GM12864 (cell line): ENCODE measurements around the gene PARD3B.

Experiments used
- DNase-seq: peaks from one replicate; pipeline ENCODE4 v3.0.0-alpha.2; 2011; ENCODE audit warnings: low read depth
- H3K4me3 ChIP-seq: 2 replicates; pipeline ENCODE4 v1.5.1; 2011; ENCODE audit warnings: mild to moderate bottlenecking, low read depth, low read length, control low read depth
- TF ChIP-seq, protein P1 (sequence below): IDR thresholded peaks from 2 replicates; pipeline ENCODE4 v1.5.1; 2011; ENCODE audit warnings: low read depth, mild to moderate bottlenecking, moderate library complexity, low read length, control low read depth, inconsistent platforms; ENCODE audit errors: missing control alignments

The PARD3B gene

DNA sequence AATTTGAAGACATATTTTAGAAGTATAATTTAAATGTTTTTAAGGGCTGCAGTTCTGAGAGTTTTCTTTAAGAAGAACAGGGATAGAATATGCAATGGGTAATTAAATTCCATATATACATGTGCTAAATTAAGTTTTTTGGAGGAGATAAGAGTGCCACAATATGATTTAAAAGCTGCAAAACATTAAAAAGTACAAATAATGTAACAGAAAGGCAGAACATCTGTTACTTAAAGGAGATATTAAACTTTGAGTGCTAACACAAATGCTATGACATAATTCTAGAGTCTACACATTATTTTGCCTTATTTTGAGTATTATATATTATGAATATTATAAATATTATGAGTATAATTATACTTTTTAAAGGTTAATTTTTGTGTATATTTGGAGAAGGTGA lies 102.4 kb downstream of the PARD3B start:
- no peak for DNase-seq
- no peak overlapping the region for H3K4me3 ChIP-seq
- TF ChIP-seq, protein P1, sequence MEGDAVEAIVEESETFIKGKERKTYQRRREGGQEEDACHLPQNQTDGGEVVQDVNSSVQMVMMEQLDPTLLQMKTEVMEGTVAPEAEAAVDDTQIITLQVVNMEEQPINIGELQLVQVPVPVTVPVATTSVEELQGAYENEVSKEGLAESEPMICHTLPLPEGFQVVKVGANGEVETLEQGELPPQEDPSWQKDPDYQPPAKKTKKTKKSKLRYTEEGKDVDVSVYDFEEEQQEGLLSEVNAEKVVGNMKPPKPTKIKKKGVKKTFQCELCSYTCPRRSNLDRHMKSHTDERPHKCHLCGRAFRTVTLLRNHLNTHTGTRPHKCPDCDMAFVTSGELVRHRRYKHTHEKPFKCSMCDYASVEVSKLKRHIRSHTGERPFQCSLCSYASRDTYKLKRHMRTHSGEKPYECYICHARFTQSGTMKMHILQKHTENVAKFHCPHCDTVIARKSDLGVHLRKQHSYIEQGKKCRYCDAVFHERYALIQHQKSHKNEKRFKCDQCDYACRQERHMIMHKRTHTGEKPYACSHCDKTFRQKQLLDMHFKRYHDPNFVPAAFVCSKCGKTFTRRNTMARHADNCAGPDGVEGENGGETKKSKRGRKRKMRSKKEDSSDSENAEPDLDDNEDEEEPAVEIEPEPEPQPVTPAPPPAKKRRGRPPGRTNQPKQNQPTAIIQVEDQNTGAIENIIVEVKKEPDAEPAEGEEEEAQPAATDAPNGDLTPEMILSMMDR: no peak

- TF ChIP-seq, protein P1: no peak
- no peak for DNase-seq
- no peak overlapping the region for H3K4me3 ChIP-seq
These were observed 105.3 kb downstream of the PARD3B start for GRCh38 chr2:204650611-204651010.

DNA sequence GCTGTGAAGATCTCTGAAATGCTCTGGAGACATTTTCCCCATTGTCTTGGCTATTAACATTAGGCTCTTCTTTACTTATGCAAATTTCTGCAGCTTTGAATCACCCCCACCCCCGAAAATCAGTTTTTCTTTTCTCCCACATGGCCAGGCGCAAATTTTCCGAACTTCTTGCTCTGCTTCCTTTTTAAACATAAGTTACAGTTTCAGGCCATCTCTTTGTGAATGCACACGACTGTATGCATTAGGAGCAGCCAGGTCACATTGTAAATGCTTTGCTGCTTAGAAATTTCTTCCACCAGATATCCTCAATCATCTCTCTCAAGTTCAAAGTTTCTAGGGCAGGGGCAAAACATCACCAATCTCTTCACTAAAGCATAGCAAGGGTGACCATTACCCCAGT lies 106.8 kb downstream of the PARD3B start:
- no peak overlapping the region for H3K4me3 ChIP-seq
- DNase-seq: no peak
- TF ChIP-seq, protein P1: no peak

- no peak overlapping the region for H3K4me3 ChIP-seq
These were observed 109.4 kb downstream of the PARD3B start for GRCh38 chr2:204654669-204655068.

DNA sequence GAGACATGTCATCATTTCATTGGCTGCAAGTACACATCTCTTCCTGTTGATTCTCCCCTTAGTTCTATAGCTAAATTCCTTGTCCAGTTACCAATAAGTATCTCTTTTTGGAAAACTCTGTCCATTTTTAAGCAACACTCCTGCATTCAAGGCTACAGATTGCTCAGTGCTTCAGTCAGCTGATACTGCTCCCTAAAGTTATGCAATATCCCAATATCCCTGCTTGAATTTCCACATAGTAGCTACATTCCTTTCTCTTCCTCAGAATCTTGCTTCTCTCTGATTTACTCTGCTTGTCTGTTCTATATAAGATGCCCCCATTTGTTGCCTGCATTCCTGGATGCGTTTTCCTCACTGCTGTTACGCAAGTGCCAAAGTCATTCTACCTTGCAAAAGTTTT lies 109.8 kb downstream of the PARD3B start:
- TF ChIP-seq, protein P1: no peak
- no peak for DNase-seq
- H3K4me3 ChIP-seq: no peak overlapping the region

More at GRCh38 chr2:204654669-204655068, 109.4 kb downstream of the PARD3B start:
- TF ChIP-seq, protein P1: no peak
- DNase-seq: no peak

- DNase-seq: no peak
- no peak overlapping the region for H3K4me3 ChIP-seq
- TF ChIP-seq, protein P1: no peak
These were observed 110.4 kb downstream of the PARD3B start for GRCh38 chr2:204655626-204656025.

DNA sequence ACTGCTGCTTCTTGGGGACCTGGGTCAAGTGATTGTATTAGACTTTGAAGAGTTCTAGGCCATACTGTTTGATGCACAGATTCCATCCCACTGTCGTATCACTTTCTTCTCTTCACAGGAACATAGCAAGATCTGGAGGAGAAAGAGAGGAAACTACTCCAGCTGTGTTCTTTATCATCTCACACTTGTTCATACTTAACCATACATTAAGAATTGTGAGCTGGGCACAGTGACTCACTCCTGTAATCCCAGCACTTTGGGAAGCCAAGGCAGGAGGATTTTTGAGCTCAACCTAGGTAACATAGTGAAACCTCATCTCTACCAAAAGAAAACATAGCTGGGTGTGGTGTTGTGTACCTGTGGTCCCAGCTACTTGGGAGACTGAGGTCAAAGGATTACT lies 111.7 kb downstream of the PARD3B start:
- TF ChIP-seq, protein P1: no peak
- no peak overlapping the region for H3K4me3 ChIP-seq
- no peak for DNase-seq
